Astrocyte (in vitro differentiated cells and primary cell): ENCODE results near the gene ITGA1. TPM values are rescaled to one million over a fixed set of nuclear protein-coding genes. Genes with fewer than 3 reads are reported as not detected.

ENCODE experiments used
- DNase-seq: peaks from one replicate; pipeline ENCODE4 v3.0.0-alpha.2; 2010; ENCODE audit warnings: low read depth
- FAIRE-seq: peaks from 2 replicates; lab custom pipeline; 2011; peaks lifted over from hg19 to GRCh38; lab: Jason Lieb, UNC
- H2AFZ ChIP-seq: 2 replicates; pipeline ENCODE4 v1.6.0; 2012; ENCODE audit warnings: low read depth, low read length, inconsistent platforms
- H3K27ac ChIP-seq: 2 replicates; pipeline ENCODE4 v1.5.1; 2011; ENCODE audit warnings: low read depth, low read length, inconsistent platforms
- H3K27me3 ChIP-seq: 2 replicates; pipeline ENCODE4 v1.6.0; 2011; ENCODE audit warnings: low read length, inconsistent platforms; ENCODE audit not compliant: insufficient read depth
- H3K36me3 ChIP-seq: 2 replicates; pipeline ENCODE4 v1.5.1; 2011; ENCODE audit warnings: low read length, inconsistent platforms; ENCODE audit not compliant: insufficient read depth
- H3K4me1 ChIP-seq: 2 replicates; pipeline ENCODE4 v1.5.1; 2011; ENCODE audit warnings: low read length, inconsistent platforms; ENCODE audit not compliant: insufficient read depth
- H3K4me2 ChIP-seq: 2 replicates; pipeline ENCODE4 v1.6.0; 2012; ENCODE audit warnings: low read length, inconsistent platforms
- H3K4me3 ChIP-seq: 2 replicates; pipeline ENCODE4 v1.5.1; 2011; ENCODE audit warnings: low read depth, mild to moderate bottlenecking, low read length, inconsistent platforms; ENCODE audit not compliant: insufficient read depth
- H3K79me2 ChIP-seq: 2 replicates; pipeline ENCODE4 v1.6.0; 2012; ENCODE audit warnings: mild to moderate bottlenecking, low read length, inconsistent platforms; ENCODE audit not compliant: insufficient read depth
- H3K9ac ChIP-seq: 2 replicates; pipeline ENCODE4 v1.6.0; 2012; ENCODE audit warnings: mild to moderate bottlenecking, low read length, inconsistent platforms
- H3K9me3 ChIP-seq: 2 replicates; pipeline ENCODE4 v1.5.1; 2012; ENCODE audit warnings: low read depth, mild to moderate bottlenecking, low read length, inconsistent platforms; ENCODE audit not compliant: insufficient read depth
- H4K20me1 ChIP-seq: 2 replicates; pipeline ENCODE4 v1.6.0; 2012; ENCODE audit warnings: low read length, inconsistent platforms; ENCODE audit not compliant: insufficient read depth
- H3K27ac Mint-ChIP-seq: one replicate; pipeline ENCODE4 v1.8.0; 2021; ENCODE audit warnings: mild to moderate bottlenecking, mixed read lengths; ENCODE audit not compliant: unreplicated experiment
- H3K27me3 Mint-ChIP-seq: one replicate; pipeline ENCODE4 v1.8.0; 2021; ENCODE audit warnings: low read depth, mixed read lengths; ENCODE audit not compliant: unreplicated experiment
- H3K36me3 Mint-ChIP-seq: one replicate; pipeline ENCODE4 v1.8.0; 2021; ENCODE audit warnings: low read depth, mixed read lengths; ENCODE audit not compliant: unreplicated experiment
- H3K4me1 Mint-ChIP-seq: one replicate; pipeline ENCODE4 v1.8.0; 2021; ENCODE audit warnings: low read depth, mixed read lengths; ENCODE audit not compliant: unreplicated experiment
- H3K4me3 Mint-ChIP-seq: one replicate; pipeline ENCODE4 v1.8.0; 2021; ENCODE audit warnings: mild to moderate bottlenecking, moderate library complexity, mixed read lengths; ENCODE audit not compliant: unreplicated experiment
- H3K9me3 Mint-ChIP-seq: one replicate; pipeline ENCODE4 v1.8.0; 2021; ENCODE audit warnings: mild to moderate bottlenecking, mixed read lengths; ENCODE audit not compliant: unreplicated experiment
- EZH2 ChIP-seq: IDR thresholded peaks from 2 replicates; pipeline ENCODE4 v1.6.1; 2012; ENCODE audit warnings: mild to moderate bottlenecking, low read length, inconsistent platforms; ENCODE audit not compliant: insufficient read depth
- total RNA-seq: library from RNA; stranded (reverse); gene quantifications from 2 replicates; pipeline ENCODE4 v1.2.1, GENCODE V29; 2021
- TF ChIP-seq, protein P1 (sequence below): IDR thresholded peaks from 2 replicates; pipeline ENCODE4 v1.5.1; 2011; ENCODE audit warnings: low read depth, mild to moderate bottlenecking, inconsistent platforms, low read length, moderate library complexity; ENCODE audit not compliant: insufficient read depth

The ITGA1 gene
- total RNA-seq, 1 donor from 2014 or later = 73.7 TPM

- Histone ChIP-seq H4K20me1 (no peaks in the 10 kb centered on the region), H3K4me3 (no peak overlapping the region), H3K9ac (no peak overlapping the region), H3K4me1 (no peaks in the 10 kb centered on the region), H2AFZ (no peak overlapping the region), H3K4me2 (no peak overlapping the region), H3K27ac (no peak overlapping the region), H3K27me3 (no peaks in the 10 kb centered on the region), H3K36me3 (no peaks in the 10 kb centered on the region), H3K9me3 (no peaks in the 10 kb centered on the region), H3K79me2 (no peaks in the 10 kb centered on the region)
- H3K4me1 Mint-ChIP-seq = peaks cover 12% of the 10 kb centered on the region
- FAIRE-seq = no peak
- peaks cover 11% of the 10 kb centered on the region for H3K9me3 Mint-ChIP-seq
- H3K4me3 Mint-ChIP-seq = no peak overlapping the region
- peaks cover 23% of the 10 kb centered on the region for H3K36me3 Mint-ChIP-seq
- H3K27ac Mint-ChIP-seq = no peak overlapping the region
- H3K27me3 Mint-ChIP-seq = no peaks in the 10 kb centered on the region
- DNase-seq = no peak
- TF ChIP-seq, protein P1, sequence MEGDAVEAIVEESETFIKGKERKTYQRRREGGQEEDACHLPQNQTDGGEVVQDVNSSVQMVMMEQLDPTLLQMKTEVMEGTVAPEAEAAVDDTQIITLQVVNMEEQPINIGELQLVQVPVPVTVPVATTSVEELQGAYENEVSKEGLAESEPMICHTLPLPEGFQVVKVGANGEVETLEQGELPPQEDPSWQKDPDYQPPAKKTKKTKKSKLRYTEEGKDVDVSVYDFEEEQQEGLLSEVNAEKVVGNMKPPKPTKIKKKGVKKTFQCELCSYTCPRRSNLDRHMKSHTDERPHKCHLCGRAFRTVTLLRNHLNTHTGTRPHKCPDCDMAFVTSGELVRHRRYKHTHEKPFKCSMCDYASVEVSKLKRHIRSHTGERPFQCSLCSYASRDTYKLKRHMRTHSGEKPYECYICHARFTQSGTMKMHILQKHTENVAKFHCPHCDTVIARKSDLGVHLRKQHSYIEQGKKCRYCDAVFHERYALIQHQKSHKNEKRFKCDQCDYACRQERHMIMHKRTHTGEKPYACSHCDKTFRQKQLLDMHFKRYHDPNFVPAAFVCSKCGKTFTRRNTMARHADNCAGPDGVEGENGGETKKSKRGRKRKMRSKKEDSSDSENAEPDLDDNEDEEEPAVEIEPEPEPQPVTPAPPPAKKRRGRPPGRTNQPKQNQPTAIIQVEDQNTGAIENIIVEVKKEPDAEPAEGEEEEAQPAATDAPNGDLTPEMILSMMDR = no peak
- no peak for TF ChIP-seq EZH2
Measured at GRCh38 chr5:52903142-52903541, 115.4 kb downstream of the ITGA1 start.

GRCh38 chr5:52906343-52906742 lies 118.6 kb downstream of the ITGA1 start:
- H3K36me3 ChIP-seq = no peaks in the 10 kb centered on the region
- H3K4me1 Mint-ChIP-seq = no peaks in the 10 kb centered on the region

GRCh38 chr5:52906845-52907244 lies 119.1 kb downstream of the ITGA1 start:
- Histone ChIP-seq H2AFZ (no peak overlapping the region), H3K9me3 (no peaks in the 10 kb centered on the region), H3K79me2 (no peaks in the 10 kb centered on the region), H4K20me1 (no peaks in the 10 kb centered on the region), H3K9ac (no peak overlapping the region), H3K36me3 (no peaks in the 10 kb centered on the region), H3K4me1 (no peaks in the 10 kb centered on the region), H3K27ac (no peak overlapping the region), H3K27me3 (no peaks in the 10 kb centered on the region), H3K4me3 (no peak overlapping the region), H3K4me2 (no peak overlapping the region)
- Mint-ChIP-seq H3K9me3 (peaks cover 8% of the 10 kb centered on the region), H3K4me1 (no peaks in the 10 kb centered on the region), H3K27ac (no peak overlapping the region), H3K27me3 (no peaks in the 10 kb centered on the region), H3K36me3 (peaks cover 18% of the 10 kb centered on the region), H3K4me3 (no peak overlapping the region)
- FAIRE-seq = no peak
- TF ChIP-seq, protein P1 = no peak
- TF ChIP-seq EZH2 = no peak
- DNase-seq = no peak

More at GRCh38 chr5:52906343-52906742, 118.6 kb downstream of the ITGA1 start:
- no peaks in the 10 kb centered on the region for H3K4me1 ChIP-seq
- no peak for TF ChIP-seq EZH2
- H2AFZ ChIP-seq = no peak overlapping the region
- DNase-seq = no peak
- Mint-ChIP-seq H3K27me3 (no peaks in the 10 kb centered on the region), H3K36me3 (peaks cover 20% of the 10 kb centered on the region), H3K4me3 (no peak overlapping the region), H3K27ac (no peak overlapping the region), H3K9me3 (peaks cover 11% of the 10 kb centered on the region)
- H3K9ac ChIP-seq = no peak overlapping the region
- no peaks in the 10 kb centered on the region for H3K27me3 ChIP-seq
- H3K4me2 ChIP-seq = no peak overlapping the region
- no peak overlapping the region for H3K4me3 ChIP-seq
- H3K27ac ChIP-seq = no peak overlapping the region
- no peak for FAIRE-seq
- no peaks in the 10 kb centered on the region for H4K20me1 ChIP-seq
- H3K9me3 ChIP-seq = no peaks in the 10 kb centered on the region
- H3K79me2 ChIP-seq = no peaks in the 10 kb centered on the region
